ENCODE measurements around the gene ABCC1.

DNA sequence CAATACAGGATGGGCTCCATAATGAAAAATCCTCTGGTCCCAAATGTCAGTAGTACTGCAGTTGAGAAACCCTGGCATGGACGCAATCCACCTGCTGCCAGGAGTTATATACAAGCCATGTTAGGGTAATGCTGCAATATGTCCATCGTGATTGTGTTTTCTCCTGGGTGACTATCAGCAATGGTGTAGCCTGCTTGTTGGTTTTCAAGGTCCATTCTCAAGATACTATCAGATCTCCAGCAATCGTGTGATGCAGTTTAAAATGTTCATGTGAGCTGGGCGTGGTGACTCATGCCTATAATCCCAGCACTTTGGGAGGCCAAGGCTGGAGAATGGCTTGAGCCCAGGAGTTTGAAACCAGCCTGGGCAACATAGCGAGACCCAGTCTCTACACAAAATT, 24.0 kb downstream of the ABCC1 start:
- TF ChIP-seq CTCF (conservative IDR thresholded peaks at IDR 0.05; ENCODE audit: low read depth, low read length) (no peak), EZH2 (IDR thresholded peaks at IDR 0.05; ENCODE audit: borderline replicate concordance, low read depth, low read length, poor library complexity, severe bottlenecking) (no peak)
